Inferior parietal cortex (tissue), 1 donor: ENCODE results near the gene FBN3.

Source experiments
- DNase-seq: peaks from one replicate; pipeline ENCODE4 v3.0.0-alpha.2; 2016; ENCODE audit errors: extremely low spot score

The FBN3 gene

DNA sequence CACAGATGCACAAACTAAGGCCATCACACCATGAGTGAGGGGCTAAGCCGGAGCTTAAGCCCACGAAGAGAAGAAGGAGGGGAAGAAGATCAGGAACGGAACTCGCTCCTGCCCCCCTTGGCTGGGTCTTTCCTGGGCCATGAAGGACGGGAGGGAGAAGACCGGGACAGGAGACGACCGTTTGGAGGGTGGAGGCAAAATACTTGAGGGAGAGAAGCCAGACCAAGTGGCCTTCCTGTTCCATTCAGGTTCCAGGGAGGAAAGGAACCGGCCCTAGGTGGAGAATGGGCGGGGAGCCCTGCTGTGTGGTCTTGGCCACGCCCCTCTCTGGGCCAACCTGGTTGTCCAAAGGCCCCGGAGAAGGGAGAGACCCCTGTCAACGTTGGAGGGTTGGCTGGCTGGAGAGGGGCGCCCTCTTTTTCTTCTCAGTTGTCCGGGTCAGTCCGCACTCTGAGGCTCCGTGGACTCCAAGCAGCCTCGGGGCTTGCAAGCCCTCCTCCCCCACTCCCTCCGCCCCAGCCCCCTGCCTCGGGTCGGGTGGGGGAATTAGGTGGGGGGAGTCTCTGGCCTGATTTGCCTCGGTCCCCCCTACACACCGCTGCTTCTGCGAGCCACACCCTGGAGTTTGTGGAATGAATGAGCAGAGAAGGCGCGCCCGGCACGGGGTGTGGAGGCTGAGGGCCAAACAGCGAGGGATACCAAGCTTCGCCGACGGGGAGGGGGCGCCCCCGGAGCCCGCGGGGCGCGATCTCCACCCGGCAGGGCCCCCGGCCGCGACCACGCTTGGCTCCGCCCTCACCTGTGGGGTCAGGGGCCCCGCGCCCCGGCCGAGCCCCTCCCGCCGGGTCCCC lies 757 bp downstream of the FBN3 start:
- DNase-seq, result no peak

DNA sequence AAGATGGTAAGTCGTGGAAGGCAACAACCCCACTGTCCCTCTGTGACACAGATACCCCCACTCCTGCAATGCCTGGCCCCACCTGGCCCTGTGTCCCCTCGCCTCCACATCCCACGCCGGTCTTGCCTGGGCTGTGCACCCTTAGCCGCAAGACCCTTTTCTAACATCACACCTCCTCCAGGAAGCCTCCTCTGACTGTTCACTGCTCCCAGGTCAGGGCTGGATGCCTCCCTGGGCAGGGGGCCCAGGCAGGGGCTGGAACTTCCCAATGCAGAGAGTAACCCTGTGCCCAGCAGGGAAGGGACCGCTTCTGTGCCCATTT lies 1.3 kb downstream of the FBN3 start:
- no peak for DNase-seq

DNA sequence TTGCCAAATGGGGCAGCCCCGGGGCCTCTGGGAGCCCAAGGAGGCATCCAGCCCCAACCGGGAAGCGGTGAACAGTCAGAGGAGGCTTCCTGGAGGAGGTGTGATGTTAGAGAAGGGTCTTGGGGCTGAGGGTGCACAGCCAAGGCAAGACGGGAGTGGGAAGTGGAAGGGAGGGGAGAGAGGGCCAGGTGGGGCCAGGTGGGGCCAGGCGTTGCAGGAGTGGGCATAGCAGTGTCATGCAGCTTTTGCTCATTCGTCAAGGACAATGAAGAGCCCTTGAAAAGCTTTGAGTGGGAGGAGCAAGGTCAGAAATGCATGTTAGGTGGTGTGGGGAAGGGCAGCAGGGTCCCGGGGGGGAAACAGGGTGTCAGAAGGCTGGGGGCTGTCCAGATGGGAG lies 1.8 kb downstream of the FBN3 start:
- no peak for DNase-seq

DNA sequence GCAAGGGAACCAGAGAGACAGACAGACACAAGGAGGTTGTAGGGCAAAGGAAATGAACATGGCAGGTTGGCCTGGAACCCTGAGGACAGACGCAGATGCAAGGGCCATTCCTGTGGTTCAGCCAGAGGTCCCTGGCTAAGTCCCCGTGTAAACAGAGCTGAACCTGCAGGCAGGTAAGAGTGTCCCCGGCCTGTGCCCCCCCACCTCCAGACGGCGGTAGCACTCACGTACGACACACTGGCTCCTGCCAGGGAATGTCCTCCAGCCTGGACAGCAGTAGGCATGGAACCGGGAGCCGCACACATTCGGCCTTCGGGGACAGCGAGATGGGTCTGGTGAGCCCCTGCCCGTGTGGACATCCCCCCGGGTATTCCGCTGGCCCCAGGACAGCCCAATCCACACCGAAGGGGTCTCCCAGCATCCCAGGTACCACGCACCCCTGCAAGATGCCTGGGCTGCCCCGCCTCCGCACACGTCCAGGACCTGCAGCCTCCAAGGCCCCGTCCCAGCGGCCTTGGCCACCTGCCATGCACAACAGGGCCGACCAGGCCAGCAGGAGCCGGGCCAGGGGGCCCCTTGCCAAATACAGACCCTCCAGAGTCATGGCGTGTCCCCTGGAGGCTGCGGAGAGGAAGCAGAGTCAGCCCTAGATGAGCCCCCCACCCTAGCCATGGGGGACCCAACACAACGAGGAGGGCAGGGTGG lies 2.4 kb downstream of the FBN3 start:
- DNase-seq, result no peak

DNA sequence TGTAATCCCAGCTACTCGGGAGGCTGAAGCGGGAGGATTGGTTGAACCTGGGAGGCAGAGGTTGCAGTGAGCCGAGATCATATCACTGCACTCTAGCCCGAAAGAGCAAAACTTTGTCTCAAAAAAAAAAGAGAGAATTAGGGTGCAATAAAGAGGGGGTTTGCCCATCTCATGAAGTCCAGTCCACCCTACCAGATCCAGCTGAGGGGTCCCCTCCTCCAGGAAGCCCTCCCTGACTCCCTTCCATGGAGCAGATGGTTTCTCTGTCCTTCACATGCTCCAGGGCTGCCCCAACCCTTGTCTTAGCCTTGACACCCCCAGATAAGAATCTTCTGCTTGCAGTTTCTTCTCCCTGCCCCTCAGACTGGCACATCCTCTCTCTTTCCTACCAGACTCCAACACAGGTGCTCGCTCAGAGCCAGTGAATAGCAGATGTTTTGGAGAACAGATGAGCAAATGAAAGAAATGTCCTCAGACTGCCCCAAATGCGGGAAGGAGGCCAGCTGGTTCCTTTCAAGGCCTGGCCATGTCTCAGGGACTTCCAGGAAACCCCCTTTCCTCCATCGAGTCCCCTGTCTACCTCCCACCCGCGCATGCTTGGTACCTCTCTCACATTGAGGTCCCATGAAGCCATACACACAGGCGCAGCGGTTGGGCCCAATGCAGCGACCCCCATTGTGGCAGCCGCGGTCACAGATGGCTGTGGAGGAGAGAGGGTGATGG lies 5.0 kb downstream of the FBN3 start:
- no peak for DNase-seq

DNA sequence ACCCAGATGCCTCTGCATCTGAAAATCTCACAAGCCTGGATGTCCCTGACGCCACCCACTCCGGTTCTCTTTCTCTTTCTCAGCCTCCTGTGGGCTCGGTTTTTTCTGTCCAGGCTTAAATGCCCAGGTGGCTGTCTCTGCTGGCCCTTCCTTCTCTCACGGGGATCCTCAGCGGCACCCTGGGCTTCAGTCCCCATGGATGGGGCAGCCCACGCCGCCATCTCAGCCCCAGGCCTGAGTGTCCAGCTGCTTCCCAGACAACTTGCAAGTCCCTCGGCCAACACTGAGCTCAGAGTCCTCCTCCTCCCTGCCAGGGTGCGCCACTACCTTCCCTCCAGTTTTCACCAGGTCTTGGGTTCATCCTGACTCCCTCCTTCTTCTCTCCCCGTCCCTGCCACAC lies 6.4 kb downstream of the FBN3 start:
- DNase-seq, result no peak

DNA sequence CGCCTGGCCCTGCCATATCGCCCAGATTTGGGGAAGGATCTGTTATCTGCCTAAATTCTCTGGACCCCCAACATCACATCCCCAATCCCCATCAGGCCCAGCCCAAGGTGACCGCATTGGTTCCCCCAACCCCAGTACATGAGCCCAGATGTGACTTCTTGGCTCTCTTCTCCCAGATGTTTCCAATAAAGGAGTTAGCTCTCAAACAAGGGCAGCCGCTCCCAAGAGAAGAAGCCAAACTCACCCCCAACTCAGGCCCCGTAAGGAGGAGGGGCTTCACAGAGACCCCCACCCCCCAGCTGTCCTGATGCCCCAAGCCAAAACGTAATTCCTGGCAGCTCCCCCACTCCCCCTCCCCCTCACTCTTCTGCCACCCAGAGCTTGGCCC lies 6.9 kb downstream of the FBN3 start:
- no peak for DNase-seq

DNA sequence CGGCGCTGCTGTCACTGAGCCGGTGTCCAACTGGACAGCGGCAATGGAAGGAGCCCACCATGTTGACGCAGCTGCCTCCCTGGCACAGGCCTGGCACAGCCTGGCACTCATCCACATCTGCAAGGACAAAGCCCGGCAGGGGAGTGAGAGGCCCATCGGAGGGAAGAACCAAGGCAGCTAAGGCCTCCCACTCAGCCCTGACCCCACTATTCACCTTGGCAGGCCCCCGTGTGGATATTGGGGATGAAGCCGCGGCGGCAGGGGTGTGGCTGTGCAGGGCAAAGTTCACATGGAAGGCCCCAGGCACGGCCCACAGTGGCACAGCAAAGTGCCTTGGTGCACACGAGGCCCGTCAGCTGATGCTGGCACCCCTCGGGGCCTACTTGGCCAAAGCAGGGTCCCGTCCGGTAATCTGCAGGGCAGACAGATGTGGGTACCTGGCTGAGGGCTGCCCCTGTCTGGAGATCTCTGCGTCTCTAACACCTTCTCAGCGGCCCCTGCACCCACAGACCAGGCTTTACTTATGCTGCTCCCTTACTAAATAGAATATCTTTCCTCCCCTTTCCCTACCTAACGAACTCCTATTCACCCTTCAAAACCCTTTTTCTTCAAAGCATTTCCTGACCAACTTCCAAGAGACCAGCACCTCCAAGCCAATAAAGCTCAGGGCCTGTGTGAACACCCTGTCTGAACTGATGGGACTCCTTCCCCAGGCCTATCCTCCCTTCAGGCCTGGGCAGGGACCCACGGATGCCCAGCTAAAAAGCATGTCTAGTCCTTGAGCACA lies 7.5 kb downstream of the FBN3 start:
- DNase-seq, result no peak

DNA sequence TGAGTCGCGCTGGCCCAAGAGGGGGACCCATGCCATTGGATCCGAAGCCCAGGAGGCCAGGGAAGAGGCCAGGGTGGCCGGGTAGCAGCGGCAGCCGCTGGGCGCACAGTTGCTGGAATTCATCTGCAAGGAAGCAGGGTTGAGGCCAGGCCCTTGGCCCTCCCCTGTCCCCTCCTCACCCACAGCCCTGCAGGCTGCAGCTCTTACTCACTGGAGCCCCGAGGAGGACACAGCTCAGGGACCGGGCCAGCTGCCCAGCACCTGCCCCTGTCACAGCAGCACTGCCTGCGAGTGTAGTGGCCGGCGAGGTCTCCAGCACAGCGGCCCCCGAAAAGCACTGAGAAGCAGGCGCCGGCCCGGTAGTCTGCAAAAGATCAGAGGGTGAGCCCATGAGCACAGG lies 11.2 kb downstream of the FBN3 start:
- no peak for DNase-seq

DNA sequence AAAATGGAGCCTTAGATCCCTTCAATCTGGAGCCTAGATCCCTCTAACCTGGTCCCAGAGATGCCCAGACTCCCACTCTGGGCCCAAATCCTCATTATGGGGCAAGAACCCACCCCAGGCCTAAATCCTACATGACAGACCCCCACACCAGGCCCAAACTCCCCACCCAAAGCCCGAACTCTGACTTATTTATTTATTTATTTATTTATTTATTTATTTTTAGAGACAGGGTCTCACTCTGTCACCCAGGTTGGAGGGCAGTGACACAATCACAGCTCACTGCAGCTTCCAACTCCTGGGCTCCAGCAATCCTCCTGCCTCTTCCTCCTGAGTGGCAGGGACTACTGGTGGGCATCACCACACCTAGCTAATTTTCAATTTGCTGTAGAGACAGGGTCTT lies 12.0 kb downstream of the FBN3 start:
- DNase-seq, result no peak

DNA sequence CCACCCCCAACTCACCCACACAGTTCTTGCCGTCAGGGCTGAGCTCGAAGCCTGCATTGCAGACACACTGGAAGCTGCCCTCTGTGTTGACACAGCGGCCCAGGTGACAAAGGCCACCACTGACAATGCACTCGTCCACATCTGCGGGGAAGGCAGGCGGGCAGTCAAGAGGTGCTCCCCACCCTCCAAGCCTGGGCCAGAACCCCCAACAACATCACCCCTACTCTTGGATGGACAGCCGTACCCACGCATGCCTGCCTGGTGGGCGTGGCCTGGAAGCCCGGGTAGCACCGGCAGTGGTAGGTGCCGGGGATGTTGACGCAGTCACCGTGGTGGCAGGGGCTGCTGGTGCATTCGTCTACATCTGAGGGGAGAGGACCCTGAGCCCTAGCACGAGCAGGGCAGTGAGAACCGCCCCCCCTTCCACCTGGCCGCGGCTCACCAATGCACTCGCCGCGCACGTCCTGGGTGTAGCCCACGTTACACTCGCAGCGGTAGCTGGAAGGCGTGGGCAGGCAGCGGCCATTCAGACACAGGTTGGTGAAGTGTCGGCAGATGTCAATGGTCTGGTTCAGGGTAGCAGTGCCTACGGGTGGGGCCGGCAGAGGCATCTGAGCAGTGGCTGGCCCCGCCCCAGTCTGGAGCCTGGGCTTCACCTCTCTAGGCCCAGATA lies 13.3 kb downstream of the FBN3 start:
- DNase-seq, result no peak

DNA sequence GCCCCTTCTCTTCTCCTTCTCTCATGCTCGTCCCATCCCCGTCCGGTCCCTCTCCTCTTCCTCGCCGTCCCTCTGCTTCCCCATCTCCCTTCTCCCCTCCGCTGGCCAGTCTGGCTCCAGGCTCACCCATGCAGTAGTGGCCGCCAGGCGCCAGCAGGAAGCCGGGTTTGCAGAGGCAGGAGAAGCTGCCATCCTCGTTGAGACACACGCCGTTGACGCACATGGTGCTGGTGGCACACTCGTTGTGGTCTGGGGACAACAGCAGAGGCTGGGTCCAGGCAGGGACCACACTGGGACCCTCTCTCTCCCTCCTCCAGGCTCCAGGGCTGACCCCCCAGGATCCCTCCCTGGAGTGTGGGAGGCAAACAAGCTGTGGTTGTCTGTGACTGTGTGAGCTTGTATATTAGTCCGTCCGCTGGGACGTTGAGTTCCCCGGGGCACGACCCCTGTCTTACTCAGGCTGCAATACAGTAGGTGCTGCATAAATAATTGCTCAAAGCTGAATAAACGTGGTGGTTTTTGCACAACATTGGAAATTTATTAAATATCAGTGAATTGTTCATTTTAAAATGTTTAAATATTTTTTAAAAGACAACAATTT lies 16.4 kb downstream of the FBN3 start:
- DNase-seq, result no peak

DNA sequence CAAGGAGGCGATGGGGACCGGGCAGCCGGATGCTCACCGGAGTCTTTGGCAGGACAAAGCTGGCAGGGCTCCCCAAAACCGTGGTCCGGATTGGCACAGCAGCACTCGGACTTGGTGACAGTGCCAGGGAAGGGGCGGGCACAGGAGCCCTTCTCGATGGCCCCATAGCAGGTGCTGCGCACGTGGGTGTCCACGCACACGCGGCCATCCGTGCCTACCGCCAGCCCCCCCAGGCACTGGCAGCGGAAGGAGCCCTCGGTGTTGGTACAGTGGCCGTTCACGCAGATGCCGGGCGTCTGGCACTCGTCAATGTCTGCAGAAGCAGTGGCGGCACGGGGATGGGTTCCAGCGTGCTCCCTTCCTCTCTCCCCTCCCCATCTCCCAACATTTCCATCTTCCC lies 17.9 kb downstream of the FBN3 start:
- DNase-seq, result no peak

DNA sequence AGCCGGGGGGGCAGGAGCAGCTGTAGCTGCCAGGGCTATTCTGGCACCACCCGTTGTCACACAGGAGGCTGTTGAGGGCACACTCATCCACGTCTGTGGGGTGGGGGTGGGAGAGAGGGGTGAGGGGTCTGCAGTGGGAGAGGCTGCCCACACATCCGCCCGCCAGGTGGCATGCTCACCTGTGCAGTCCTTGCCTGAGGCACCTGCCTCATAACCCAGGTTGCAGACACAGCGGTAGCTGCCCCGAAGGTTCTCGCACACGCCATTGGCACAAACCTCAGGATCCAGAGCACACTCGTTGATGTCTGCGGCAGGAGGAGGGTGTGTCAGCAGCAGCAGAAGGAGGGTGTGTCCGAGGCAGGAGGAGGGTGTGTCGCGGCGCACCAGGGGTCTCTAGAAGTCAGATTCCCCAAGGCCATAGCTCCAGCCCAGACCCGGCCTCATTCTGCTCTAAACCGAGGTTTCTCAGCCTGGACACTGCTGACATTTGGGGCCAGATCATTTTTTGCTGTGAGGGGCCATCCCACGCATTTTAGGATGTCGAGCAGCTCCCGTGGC lies 20.3 kb downstream of the FBN3 start:
- DNase-seq, result no peak

DNA sequence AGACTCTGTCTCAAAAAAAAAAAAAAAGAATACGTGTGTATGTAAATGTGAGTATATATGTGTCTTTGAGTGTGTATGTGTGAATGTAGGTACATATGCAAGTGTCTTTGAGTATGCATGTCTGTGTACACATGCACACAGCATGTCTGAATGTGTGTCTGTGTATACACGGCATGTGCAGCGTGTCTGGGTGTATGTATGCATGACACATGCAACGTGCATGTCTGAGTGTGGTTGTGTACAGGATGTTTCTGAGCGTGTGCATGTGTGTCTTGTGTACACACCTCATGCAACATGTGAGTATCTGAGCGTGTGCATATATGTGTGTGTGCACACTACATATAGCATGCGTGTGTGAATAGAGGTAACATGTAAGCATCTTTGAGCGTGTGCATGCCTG lies 20.8 kb downstream of the FBN3 start:
- DNase-seq, result no peak

DNA sequence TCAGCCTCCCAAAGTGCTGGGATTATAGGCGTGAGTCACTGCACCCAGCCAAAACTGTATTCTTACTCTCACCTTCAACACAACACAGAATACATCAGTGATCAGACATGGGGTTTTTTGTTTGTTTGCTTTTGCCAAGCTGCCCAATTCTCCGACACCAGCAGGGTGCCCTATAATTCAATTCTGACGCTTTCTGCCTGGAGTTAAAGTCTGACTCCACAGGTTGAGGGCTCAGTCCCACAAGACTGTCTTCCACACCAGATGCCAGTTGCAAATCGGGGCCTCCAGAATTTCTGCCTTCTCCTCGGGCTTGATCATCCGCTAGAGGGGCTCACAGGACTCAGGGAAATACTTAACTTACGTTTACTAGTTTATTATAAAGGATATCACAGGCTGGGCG lies 22.1 kb downstream of the FBN3 start:
- no peak for DNase-seq

DNA sequence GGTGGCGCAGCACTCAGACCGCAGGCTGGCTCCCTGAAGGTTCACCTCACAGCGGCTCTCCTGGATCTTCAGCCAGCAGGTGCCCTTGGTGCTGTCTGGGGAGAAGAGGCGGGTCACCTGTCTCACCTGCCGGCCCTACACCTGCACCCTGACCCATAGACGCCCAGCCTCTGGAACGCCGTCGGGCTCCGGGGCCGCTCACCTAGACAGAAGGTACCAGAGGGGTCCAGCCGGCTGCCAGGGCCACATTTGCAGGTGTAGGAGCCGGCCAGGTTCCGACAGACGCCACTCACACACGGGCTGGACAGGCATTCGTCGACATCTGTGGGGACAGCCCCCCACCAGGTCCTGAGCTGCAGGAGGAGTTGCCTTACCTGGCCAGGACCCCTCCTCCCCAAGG lies 22.9 kb downstream of the FBN3 start:
- DNase-seq, result no peak

DNA sequence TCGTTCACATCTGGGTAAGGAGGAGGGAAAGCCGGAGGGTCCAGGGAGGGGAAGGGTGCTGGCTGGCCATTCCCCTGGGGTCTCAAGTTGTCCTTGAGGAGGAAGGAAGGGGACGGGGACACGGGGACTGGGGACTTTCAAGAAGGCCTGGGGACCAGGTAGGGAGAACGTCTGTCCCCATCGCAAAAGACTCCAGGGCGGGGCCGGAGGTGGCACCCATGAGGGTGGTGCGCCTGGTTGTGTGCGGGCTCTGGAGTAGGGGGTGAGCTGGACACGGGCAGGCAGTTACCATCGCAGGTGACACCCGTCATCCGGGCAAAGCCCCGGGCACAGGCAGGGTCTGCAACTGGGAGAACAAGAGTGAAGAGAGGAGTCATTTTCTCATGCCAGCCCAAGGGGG lies 23.4 kb downstream of the FBN3 start:
- DNase-seq, result no peak

DNA sequence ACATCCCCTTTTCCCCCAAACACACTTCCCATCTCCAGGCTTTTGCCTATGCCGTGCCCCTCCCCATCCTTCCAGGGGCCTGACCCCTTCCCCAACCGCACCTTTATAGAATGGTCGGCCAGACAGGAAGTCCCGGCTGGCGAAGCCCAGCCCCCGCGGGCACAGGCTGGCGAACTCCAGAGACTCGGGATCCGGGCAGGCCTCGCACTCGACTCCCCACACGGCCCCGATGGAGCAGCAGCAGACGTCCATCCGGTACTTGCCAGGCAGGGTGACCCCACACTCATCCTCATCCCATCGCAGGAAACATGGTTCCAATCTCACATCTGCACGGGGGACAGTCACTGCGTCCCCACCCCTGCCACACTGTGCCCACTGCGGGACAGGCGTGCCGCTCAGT lies 25.7 kb downstream of the FBN3 start:
- no peak for DNase-seq

DNA sequence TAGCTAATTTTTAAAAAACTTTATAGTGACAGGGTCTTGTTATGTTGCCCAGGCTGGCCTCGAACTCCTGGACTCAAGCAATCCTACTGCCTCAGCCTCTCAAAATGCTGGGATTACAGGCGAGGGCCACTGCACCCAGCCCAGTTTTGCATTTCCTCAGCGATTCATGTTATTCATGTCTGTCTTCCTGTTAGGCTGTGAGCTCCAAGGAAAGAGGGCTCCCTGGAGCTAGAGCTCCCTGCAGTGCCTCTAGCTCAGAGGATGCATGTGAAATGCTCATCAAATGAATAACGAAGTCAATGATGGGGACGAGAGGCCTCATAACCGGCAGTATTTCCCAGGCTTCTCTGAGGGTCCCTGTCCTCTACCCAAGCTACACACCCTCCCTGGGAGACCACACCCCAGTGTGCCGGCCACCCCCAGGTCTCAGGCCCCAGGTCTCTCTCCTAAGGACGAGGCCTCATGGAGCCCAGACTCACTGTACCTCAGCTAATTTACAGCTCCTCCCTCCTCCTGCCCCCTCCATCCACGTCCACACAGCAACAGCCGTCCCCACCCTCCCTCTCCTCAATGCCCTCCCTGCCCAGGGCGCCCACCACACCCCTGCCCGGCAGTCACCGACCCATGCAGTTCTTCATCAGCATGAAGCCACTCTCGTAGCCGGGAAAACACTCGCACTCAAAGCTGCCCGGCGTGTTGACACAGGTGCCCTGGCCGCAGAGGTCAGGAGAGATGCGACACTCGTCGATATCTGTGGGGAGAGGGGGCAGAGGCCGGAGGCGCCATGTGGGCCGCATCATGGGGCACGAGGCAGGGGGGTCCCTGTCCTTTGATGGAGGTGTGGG lies 28.5 kb downstream of the FBN3 start:
- no peak for DNase-seq
